ENCODE measurements around the gene DNM3.

Gene DNM3

DNA sequence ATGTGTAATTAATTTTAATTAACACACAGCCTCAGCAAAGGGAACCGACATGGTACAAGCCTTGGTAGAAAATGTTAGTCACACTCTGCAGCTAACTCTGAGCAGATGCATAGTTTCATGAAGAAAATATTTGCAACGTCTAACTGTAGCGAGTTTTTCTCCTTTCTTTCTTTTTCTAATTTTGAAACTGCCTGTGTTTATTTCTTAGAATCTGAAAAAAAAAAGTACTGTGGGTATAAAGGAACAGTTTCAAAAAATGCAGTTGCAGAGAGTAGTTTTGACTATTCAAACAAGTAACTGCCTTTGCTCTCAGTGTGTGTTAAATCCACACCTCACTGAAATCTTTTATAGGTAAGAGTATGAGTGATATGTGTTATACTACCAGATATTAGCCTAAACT, 429.3 kb downstream of the DNM3 start:
- DNase-seq (ENCODE audit: low read depth): peak; percentile 76
- H3K36me3 ChIP-seq (ENCODE audit: control insufficient read depth, insufficient read depth, low read length, severe bottlenecking): no peaks in the 10 kb centered on the region
- H3K4me3 ChIP-seq (ENCODE audit: low read length): peak overlapping the region; percentile 66
- no peaks in the 10 kb centered on the region for H3K9me3 ChIP-seq (ENCODE audit: control insufficient read depth, low read length)
- peaks cover 57% of the 10 kb centered on the region for H3K4me1 ChIP-seq (ENCODE audit: control insufficient read depth, insufficient read depth, low read length)
- H3K9ac ChIP-seq (ENCODE audit: low read length): peak overlapping the region; percentile 71
- H3K27me3 ChIP-seq (replicated peaks; ENCODE audit: control insufficient read depth, insufficient read depth, low read length): no peaks in the 10 kb centered on the region

DNA sequence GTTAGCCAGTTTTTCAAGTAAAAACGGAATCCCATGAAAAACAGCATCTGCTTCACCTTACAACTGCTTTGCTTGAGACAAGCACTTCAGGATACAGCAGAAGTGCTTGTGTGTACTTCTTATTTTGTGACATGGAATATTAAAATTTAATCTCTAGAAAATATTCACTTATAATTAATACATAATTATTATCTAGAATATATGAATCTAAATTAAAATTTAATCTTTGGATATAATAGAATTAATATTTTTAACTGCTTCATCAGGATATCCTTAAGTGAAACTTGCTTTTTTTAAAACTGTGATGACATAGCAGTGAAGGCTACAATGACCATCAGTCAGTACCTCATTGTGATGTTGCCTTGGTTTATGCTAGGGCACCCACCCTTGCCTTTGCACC, 430.8 kb downstream of the DNM3 start:
- H3K36me3 ChIP-seq (ENCODE audit: control insufficient read depth, insufficient read depth, low read length, severe bottlenecking): no peaks in the 10 kb centered on the region
- H3K9me3 ChIP-seq (ENCODE audit: control insufficient read depth, low read length): no peaks in the 10 kb centered on the region
- no peak overlapping the region for H3K4me3 ChIP-seq (ENCODE audit: low read length)
- H3K4me1 ChIP-seq (ENCODE audit: control insufficient read depth, insufficient read depth, low read length): peaks cover 57% of the 10 kb centered on the region
- H3K9ac ChIP-seq (ENCODE audit: low read length): peak overlapping the region; percentile 71
- no peaks in the 10 kb centered on the region for H3K27me3 ChIP-seq (replicated peaks; ENCODE audit: control insufficient read depth, insufficient read depth, low read length)
- DNase-seq (ENCODE audit: low read depth): no peak

DNA sequence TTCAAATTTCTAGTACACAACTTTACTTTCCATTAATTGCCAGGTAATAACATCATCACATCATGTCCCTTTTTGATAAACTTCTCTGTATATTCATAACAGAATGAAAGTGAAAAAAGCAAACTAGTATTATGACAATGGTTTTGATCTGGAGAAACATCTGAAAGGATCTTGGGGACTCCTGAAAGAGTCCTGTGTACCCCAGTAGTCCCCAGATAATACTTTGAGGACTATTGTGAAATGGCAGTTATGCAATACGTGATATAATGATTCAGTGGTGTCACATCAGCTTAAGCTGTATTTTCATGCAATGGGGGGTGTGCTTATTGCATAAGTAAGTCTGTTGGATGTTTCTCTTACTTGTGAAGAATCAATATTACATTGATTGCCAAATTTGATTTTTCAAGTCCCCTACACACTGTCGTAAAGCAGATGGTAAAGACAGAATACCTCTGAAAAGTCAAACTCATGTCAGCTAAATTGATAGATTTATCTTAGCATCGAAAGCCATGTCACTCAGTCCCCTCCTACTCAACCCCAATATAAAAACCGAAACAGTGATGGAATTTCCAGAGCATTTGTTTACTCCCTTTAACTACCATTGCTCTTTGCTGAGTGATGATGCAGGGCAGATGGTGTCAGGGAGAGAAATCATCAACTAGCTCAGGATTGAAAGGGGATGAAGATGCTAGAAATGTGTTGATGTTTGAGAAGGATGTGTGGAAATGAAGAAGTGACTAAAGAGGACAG, 432.5 kb downstream of the DNM3 start:
- no peak for DNase-seq (ENCODE audit: low read depth)
- peak overlapping the region; percentile 53 for H3K4me3 ChIP-seq (ENCODE audit: low read length)
- H3K4me1 ChIP-seq (ENCODE audit: control insufficient read depth, insufficient read depth, low read length): peaks cover 57% of the 10 kb centered on the region
- no peaks in the 10 kb centered on the region for H3K36me3 ChIP-seq (ENCODE audit: control insufficient read depth, insufficient read depth, low read length, severe bottlenecking)
- no peak overlapping the region for H3K9ac ChIP-seq (ENCODE audit: low read length)
- H3K27me3 ChIP-seq (replicated peaks; ENCODE audit: control insufficient read depth, insufficient read depth, low read length): no peaks in the 10 kb centered on the region
- H3K9me3 ChIP-seq (ENCODE audit: control insufficient read depth, low read length): no peaks in the 10 kb centered on the region

DNA sequence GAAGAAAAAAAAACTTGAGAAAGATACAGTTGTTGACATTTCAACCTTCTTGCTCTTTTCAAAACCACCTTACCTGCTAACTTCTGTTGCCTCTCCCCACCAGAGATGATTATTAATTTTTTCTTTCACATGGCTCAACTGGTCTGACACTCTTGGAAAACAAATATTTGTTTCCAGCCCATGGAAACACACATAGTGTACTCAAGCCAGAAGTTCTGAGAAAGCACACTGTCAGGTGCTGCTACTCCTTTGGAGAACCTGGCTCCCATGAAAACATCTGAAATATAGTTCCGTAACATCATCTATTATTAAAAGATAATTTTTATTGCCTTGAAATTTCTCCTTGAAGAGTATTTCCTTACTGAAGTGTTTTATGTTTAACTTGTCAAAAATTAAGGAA, 434.2 kb downstream of the DNM3 start:
- Histone ChIP-seq H3K9me3 (ENCODE audit: control insufficient read depth, low read length) (no peaks in the 10 kb centered on the region), H3K9ac (ENCODE audit: low read length) (no peak overlapping the region), H3K4me1 (ENCODE audit: control insufficient read depth, insufficient read depth, low read length) (peaks cover 47% of the 10 kb centered on the region), H3K36me3 (ENCODE audit: control insufficient read depth, insufficient read depth, low read length, severe bottlenecking) (no peaks in the 10 kb centered on the region), H3K4me3 (ENCODE audit: low read length) (no peak overlapping the region), H3K27me3 (replicated peaks; ENCODE audit: control insufficient read depth, insufficient read depth, low read length) (no peaks in the 10 kb centered on the region)
- no peak for DNase-seq (ENCODE audit: low read depth)

DNA sequence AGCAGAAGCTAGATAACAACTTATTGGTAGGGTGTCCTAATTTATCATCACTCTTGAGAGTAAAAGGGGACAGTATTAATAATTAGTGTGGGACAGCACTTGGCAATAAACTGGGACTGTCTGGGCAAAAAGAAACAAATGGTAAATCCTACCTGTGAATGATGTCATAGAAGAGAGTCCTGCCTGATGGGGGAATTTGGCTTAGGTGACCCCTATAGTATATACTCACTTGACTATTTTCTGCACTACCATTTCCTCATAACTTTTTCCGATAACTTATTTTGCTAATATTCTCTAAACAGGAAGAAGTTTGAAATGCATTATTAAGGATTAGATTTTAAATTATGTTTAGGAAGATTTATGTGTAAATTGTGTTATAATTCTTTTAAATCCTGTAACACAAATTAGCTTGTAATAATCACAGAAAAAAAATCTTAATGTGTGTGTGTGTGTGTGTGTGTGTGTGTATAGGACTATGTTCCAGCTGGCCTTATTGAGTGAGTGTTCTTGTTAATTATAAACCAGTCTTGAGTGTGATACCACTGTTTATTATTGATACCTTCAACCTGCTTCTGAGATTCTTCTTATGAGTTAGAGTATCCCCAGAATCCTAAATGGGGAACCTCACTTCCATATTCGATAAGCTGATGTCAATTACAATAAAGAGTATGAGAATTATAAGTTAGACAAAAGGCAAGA, 435.0 kb downstream of the DNM3 start:
- H3K36me3 ChIP-seq (ENCODE audit: control insufficient read depth, insufficient read depth, low read length, severe bottlenecking): no peaks in the 10 kb centered on the region
- H3K4me3 ChIP-seq (ENCODE audit: low read length): no peak overlapping the region
- H3K27me3 ChIP-seq (replicated peaks; ENCODE audit: control insufficient read depth, insufficient read depth, low read length): no peaks in the 10 kb centered on the region
- H3K4me1 ChIP-seq (ENCODE audit: control insufficient read depth, insufficient read depth, low read length): peaks cover 40% of the 10 kb centered on the region
- no peak overlapping the region for H3K9ac ChIP-seq (ENCODE audit: low read length)
- H3K9me3 ChIP-seq (ENCODE audit: control insufficient read depth, low read length): no peaks in the 10 kb centered on the region
- DNase-seq (ENCODE audit: low read depth): no peak

DNA sequence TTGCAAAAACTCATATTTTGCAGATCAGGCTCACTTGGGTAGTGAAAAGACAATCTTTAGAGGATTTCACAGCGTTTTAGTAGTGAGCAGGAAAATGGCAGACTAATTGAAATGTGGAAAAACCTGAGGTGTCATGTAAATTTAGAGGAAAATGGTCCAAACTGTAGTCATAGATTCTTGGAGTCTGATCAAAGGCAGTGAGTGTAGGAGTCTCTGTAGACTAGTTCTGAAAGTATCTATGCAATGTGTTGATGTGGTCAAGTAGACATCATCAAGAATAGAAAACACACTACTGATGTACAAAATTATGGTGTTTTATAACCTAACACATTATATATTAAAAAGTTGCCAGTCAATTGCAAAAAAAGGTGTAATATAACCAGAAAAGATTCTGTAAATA, 436.0 kb downstream of the DNM3 start:
- Histone ChIP-seq H3K9me3 (ENCODE audit: control insufficient read depth, low read length) (no peaks in the 10 kb centered on the region), H3K4me3 (ENCODE audit: low read length) (no peak overlapping the region), H3K9ac (ENCODE audit: low read length) (no peak overlapping the region), H3K36me3 (ENCODE audit: control insufficient read depth, insufficient read depth, low read length, severe bottlenecking) (no peaks in the 10 kb centered on the region), H3K4me1 (ENCODE audit: control insufficient read depth, insufficient read depth, low read length) (peaks cover 33% of the 10 kb centered on the region), H3K27me3 (replicated peaks; ENCODE audit: control insufficient read depth, insufficient read depth, low read length) (no peaks in the 10 kb centered on the region)
- DNase-seq (ENCODE audit: low read depth): no peak

DNA sequence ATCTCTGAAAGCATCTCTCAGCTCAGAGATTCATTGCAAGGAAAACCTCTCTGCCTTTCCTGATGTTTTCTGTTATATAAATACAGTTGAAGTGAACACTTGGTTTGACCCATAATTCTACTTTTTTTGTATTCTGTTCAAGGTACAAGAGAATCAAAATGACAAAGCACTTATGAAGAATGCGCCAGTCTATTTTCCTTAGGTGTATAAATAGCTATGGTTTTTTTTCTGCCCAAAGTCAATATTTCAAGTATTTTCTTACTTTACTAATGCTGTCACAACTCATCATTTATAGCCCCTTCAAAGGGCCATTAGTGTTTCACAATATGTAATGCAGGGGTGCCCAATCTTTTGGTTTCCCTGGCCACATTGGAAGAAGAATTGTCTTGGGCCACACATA, 436.7 kb downstream of the DNM3 start:
- DNase-seq (ENCODE audit: low read depth): no peak
- Histone ChIP-seq H3K4me1 (ENCODE audit: control insufficient read depth, insufficient read depth, low read length) (peaks cover 33% of the 10 kb centered on the region), H3K9ac (ENCODE audit: low read length) (no peak overlapping the region), H3K9me3 (ENCODE audit: control insufficient read depth, low read length) (no peaks in the 10 kb centered on the region), H3K27me3 (replicated peaks; ENCODE audit: control insufficient read depth, insufficient read depth, low read length) (no peaks in the 10 kb centered on the region), H3K36me3 (ENCODE audit: control insufficient read depth, insufficient read depth, low read length, severe bottlenecking) (no peaks in the 10 kb centered on the region), H3K4me3 (ENCODE audit: low read length) (no peak overlapping the region)

DNA sequence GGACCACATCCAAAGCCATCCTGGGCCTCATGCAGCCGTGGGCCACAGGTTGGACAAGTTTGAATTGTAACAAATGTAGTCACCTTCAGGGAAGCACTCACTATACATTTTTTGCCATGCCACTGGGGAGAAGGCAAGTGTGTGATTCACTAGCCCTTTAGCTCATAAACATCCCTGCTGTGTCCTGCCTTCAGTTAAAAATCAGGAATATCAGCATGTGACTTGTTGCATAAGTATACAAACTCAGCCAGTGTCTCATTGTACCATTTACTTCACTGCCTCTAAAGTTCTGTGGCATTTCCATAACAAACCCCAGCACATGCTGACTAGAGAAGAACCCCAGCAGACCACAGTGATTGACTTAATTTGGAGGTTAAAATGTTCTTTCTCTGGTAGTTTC, 437.2 kb downstream of the DNM3 start:
- Histone ChIP-seq H3K9me3 (ENCODE audit: control insufficient read depth, low read length) (no peaks in the 10 kb centered on the region), H3K4me3 (ENCODE audit: low read length) (peak overlapping the region; percentile 1), H3K36me3 (ENCODE audit: control insufficient read depth, insufficient read depth, low read length, severe bottlenecking) (no peaks in the 10 kb centered on the region), H3K27me3 (replicated peaks; ENCODE audit: control insufficient read depth, insufficient read depth, low read length) (no peaks in the 10 kb centered on the region), H3K4me1 (ENCODE audit: control insufficient read depth, insufficient read depth, low read length) (peaks cover 32% of the 10 kb centered on the region), H3K9ac (ENCODE audit: low read length) (peak overlapping the region; percentile 59)
- peak; percentile 58 for DNase-seq (ENCODE audit: low read depth)

DNA sequence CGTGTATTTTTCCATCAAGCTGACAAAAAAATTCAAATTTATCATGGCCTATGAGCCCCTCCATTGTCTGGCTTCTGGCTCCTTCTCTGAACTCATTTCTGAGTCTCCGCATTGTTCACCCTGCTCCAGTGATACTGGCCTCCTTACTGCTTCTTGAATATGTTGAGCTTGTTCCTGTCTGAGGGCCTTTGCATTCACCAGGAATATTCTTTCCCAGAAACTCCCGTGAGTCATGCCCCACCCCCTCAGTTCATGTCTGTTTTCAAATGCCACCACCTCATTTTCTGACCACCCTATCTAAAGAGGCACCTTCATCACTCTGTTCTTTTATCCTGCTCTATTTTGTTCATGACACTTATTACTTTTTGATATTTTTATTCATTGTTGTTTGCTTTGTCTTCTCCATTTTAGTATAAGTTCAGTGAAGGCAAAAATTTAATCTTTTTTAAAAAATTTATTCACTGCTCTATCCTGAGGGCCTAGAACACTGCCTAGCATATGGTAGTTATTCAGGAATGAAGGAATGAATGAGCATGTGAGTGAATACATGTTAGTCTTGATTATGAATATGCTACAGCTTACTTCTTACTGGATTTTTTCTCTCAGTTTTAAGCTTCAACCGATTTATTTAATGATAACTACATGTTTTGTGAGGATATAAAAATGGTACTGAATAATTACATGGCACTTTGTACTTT, 438.8 kb downstream of the DNM3 start:
- DNase-seq (ENCODE audit: low read depth): no peak
- H3K9me3 ChIP-seq (ENCODE audit: control insufficient read depth, low read length): no peaks in the 10 kb centered on the region
- H3K36me3 ChIP-seq (ENCODE audit: control insufficient read depth, insufficient read depth, low read length, severe bottlenecking): no peaks in the 10 kb centered on the region
- peaks cover 29% of the 10 kb centered on the region for H3K4me1 ChIP-seq (ENCODE audit: control insufficient read depth, insufficient read depth, low read length)
- no peak overlapping the region for H3K9ac ChIP-seq (ENCODE audit: low read length)
- H3K4me3 ChIP-seq (ENCODE audit: low read length): no peak overlapping the region
- no peaks in the 10 kb centered on the region for H3K27me3 ChIP-seq (replicated peaks; ENCODE audit: control insufficient read depth, insufficient read depth, low read length)

DNA sequence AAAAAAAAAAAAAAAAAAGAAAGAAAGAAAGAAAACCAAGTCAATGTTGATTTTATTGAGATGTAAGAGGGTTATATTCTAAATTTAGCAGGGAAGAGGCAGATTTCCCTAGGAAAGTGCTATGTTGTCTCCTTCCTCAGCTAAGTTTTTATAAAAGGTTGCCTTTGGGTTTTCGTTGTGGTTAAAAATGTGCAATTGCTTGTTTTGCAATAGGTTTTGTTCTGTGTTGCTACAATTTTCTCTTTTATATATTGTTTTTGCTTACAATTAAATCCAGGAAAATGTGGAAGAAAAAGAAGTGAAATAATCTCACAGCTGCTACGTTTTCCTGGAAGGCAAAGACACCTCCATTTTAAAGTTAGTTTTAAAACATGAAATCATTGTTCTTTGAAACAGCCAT, 442.5 kb downstream of the DNM3 start:
- Histone ChIP-seq H3K9me3 (ENCODE audit: control insufficient read depth, low read length) (no peaks in the 10 kb centered on the region), H3K36me3 (ENCODE audit: control insufficient read depth, insufficient read depth, low read length, severe bottlenecking) (no peaks in the 10 kb centered on the region), H3K4me3 (ENCODE audit: low read length) (peak overlapping the region; percentile 15), H3K27me3 (replicated peaks; ENCODE audit: control insufficient read depth, insufficient read depth, low read length) (no peaks in the 10 kb centered on the region), H3K4me1 (ENCODE audit: control insufficient read depth, insufficient read depth, low read length) (peaks cover 49% of the 10 kb centered on the region), H3K9ac (ENCODE audit: low read length) (peak overlapping the region; percentile 58)
- no peak for DNase-seq (ENCODE audit: low read depth)

DNA sequence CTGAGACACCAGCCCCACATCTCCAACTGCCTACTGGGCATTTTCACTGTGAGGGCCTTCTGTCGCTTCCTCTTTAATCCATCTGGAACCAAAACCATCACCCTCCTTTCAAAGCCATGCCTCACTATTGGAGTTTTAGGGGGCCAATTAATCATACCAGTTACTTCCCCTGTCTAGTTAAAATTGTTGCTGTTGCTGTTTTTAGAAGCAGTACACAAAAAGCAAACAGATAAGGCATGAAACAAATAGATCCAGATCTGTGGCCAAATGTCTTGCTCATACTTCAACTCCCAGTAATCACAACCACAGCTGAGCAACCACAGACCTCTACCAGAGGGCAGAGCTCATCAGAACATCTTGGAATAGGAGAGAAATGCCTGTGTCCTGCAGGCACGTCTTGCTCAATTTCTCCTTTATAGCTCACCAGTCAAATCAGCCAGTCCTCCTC, 445.4 kb downstream of the DNM3 start:
- Histone ChIP-seq H3K27me3 (replicated peaks; ENCODE audit: control insufficient read depth, insufficient read depth, low read length) (no peaks in the 10 kb centered on the region), H3K9me3 (ENCODE audit: control insufficient read depth, low read length) (no peaks in the 10 kb centered on the region), H3K4me3 (ENCODE audit: low read length) (peak overlapping the region; percentile 36), H3K36me3 (ENCODE audit: control insufficient read depth, insufficient read depth, low read length, severe bottlenecking) (no peaks in the 10 kb centered on the region), H3K4me1 (ENCODE audit: control insufficient read depth, insufficient read depth, low read length) (peaks cover 45% of the 10 kb centered on the region), H3K9ac (ENCODE audit: low read length) (peak overlapping the region; percentile 71)
- DNase-seq (ENCODE audit: low read depth): peak; percentile 92

All from adipocyte (in vitro differentiated cells).